Activated CD4-positive, alpha-beta T cell treated with anti-CD3 and anti-CD28 coated beads for 4 hours (primary cell): ENCODE measurements around the gene RAPGEF6.
"Not testable (repeated sequence)": the region's sequence is repeated elsewhere in the genome, so short reads cannot be mapped to it uniquely, and the experiment has no call there.

ENCODE experiments used
- DNase-seq, 2 donors: peaks; one replicate each; pipeline ENCODE4 v3.0.0-alpha.2; 2020

The RAPGEF6 gene, protein sequence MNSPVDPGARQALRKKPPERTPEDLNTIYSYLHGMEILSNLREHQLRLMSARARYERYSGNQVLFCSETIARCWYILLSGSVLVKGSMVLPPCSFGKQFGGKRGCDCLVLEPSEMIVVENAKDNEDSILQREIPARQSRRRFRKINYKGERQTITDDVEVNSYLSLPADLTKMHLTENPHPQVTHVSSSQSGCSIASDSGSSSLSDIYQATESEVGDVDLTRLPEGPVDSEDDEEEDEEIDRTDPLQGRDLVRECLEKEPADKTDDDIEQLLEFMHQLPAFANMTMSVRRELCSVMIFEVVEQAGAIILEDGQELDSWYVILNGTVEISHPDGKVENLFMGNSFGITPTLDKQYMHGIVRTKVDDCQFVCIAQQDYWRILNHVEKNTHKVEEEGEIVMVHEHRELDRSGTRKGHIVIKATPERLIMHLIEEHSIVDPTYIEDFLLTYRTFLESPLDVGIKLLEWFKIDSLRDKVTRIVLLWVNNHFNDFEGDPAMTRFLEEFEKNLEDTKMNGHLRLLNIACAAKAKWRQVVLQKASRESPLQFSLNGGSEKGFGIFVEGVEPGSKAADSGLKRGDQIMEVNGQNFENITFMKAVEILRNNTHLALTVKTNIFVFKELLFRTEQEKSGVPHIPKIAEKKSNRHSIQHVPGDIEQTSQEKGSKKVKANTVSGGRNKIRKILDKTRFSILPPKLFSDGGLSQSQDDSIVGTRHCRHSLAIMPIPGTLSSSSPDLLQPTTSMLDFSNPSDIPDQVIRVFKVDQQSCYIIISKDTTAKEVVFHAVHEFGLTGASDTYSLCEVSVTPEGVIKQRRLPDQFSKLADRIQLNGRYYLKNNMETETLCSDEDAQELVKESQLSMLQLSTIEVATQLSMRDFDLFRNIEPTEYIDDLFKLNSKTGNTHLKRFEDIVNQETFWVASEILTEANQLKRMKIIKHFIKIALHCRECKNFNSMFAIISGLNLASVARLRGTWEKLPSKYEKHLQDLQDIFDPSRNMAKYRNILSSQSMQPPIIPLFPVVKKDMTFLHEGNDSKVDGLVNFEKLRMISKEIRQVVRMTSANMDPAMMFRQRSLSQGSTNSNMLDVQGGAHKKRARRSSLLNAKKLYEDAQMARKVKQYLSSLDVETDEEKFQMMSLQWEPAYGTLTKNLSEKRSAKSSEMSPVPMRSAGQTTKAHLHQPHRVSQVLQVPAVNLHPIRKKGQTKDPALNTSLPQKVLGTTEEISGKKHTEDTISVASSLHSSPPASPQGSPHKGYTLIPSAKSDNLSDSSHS (N-terminal part only)

DNA sequence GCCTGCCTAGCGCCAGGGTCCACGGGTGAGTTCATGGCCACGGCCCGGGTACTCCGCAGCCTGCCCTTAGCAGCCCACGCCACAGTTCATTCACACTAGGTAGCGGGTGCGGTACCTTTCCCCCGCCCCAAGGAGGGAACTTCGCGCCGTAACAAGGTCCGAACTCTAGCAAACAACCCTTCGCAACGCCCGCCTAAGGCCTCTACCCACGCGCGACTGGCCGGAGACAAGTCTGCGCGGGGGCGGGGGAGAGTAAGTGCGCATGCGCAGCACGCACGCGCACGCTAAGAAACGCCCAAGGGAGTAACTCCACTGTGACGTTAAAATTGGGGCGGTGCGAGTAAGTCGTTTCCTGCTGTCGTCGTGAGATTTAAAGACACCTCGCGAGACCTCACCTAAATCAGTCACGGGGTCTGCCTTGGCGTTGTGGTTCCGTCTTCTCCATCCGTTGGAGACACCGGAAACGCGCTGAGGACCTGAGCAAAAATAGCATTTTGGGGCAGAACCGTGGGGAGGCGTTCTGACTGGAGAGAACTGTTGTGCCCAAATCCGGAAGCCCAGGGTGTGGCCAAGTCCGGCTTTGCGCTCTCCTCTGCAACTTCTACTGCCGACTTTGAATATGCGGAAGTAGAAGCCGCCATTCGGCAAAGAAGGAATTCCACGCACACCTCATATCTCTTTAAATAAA, at the start of gene RAPGEF6:
TSS of gene RAPGEF6 (minus strand) at position 234 of the 688 bp plus-strand sequence. CDS start at position 35, 199 bp downstream.
- peak; percentile 95 to 96 for DNase-seq

DNA sequence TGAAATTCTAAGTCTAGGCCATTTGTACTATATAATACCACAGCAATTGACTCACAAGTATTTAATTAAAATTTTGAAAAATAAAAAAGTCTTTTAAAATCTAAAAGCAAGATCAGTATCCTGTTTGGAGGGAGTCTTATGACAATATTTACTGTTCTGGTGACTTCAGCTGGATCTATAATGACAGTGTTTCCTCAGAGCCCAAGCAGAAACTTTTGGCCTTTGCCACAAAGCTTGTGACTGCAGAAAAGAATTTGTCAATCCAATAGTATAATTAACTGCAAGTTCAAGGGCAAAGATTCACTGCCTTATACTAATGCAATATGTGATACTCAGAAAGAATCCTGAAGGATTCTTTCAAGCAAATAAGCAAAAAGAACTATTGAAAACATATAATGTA, 49.6 kb upstream of the RAPGEF6 start:
- no peak for DNase-seq

DNA sequence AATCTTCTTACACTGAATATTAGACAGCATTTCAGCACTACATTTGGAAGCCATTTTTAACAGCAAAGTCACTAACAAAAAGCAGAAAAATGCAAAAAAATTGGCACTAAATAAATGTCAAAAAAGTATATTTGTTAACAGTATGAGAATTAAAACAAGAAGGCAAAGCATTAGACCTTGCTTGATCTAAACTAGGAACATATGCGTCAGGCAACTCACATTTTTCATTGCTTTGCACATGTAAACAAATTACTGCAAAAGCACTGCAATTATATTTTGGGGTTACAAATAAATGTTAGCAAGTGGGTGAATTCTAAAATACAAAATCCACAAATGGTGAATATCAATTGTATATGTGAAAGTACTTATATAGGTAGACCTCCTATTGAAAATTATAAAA, 49.0 kb upstream of the RAPGEF6 start:
- no peak for DNase-seq

DNA sequence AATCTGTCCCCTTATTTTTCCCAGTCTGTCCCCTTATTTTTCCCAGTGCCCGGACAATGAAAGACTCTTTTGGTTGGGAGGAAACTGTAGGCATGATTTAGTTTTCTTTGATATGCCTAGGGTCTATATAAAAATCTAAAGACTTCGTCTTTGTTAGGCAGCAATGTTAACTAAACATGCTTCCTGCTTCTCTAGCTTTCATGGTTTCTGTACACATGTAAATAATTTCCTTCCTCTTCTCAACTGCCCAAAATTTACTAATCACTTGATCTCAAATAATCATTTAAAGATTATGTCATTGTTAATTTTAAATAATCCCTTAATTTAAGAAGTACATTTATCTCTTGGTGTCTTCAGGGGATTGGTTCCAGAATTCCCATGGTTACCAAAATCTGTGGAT, 47.8 kb upstream of the RAPGEF6 start:
- DNase-seq = no peak

DNA sequence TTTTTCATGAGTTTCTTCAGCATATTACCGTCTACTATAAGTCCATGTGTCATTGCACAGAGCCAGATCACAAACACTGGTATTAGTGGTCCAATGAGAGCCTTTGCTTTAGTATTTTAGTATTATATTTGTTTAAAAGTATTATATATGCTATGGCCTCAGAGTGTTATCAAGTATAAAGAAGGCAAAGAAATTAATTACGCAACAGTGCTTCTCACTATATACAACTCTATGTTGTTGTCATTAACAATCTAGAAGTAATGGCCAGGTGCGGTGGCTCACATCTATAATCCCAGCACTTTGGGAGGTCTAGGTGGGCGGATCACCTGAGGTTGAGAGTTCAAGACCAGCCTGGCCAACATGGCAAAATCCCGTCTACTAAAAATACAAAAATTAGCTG, 47.1 kb upstream of the RAPGEF6 start:
- DNase-seq = no peak

DNA sequence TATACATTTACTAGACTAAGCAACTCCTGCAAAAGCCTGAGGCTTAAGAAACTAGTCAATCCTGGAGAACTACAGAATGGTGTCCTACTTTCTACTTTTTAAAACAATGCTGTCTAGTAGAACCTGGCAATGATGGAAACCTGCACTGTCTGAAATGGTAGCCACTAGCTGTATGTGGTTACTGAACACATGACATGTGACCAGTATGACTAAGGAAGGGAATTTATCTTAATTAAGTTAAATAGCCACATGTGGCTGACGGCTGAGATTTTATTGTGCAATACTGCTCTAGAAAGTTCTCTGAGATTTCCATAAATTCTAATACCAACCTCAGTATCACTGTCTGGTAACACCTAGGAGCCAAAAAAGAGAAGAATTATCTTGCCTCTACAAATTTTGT, 44.9 kb upstream of the RAPGEF6 start:
- DNase-seq = no peak

DNA sequence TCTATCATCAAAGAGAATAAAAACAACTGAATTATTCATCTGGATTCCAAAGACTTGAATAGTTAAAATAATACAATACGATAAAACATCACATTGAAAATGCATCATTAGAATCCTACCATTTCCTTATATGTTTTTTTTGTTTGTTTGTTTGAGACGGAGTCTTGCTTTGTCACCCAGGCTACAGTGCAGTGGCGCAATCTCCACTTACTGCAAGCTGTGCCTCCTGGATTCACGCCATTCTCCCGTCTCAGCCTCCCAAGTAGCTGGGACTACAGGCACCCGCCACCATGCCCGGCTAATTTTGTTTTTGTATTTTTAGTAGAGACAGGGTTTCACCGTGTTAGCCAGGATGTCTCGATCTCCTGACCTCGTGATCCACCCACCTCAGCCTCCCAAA, 43.2 kb upstream of the RAPGEF6 start:
- DNase-seq = not testable (repeated sequence)

DNA sequence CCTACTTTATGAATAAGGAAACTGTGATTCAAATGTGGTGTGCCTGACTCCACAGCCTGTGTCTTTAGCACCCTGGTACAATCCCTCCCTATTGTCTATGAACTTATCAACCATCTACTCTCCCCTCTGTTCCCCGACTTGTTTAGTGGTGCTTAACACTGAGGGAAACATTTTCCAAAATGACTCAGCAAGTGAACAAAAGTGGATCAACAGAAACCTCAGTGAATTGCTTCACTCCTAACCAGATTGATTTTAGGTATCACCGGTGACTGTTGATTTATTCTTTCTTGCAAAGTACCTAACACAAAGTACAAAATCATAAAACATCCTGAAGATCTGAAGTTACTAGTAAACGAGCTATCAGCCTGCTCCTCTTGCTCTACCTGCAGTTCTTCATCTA, 42.1 kb upstream of the RAPGEF6 start:
- DNase-seq = no peak

DNA sequence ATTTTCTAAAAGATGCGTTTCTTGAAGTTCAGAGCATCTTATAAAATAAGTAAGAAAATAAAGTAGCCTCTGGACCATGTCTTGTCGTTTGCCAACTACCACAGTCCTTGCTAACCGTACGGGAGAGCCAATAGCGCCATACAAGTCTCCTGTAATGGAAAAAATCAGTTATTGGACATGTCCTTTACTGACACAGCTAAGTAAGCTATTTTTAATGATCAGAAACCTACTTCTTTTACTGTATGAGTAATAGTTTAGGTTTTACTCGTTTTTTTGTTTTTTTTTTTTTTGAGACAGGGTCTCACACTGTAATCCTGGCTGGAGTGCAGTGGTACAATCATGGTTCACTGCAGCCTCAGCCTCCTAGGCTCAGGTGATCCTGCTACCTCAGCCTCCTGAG, 37.7 kb upstream of the RAPGEF6 start:
- no peak for DNase-seq

DNA sequence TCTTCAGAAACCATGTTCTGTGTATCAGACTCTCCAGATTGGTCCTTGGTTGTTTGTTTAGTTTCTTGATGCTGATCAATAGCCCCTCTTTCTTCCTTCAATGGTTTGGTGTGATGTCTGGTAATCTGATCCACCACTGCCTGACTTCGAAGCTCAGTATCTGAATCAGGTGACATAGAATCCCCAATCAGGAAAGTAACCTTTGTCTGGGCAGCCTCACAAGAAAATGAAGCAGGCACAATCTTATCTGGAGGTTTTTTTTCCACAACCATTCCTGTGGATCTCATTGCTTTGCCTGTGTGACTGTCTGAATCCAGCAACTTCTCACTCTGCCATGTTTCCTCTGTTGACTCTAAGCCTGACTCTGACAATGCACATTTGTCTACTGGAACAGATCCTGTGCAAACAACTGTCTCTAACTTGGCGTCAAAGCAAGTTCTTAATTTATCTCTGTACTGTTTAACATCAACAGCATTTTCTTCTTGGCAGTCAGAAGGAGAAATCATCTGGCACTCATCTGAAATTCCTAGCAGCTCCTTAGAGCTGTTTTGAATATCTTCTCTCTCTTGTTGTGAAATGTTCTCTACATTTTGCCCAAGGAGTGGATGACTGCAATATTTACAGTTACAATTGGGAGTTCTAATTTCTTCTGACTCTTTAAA, 37.1 kb upstream of the RAPGEF6 start:
- DNase-seq = no peak

DNA sequence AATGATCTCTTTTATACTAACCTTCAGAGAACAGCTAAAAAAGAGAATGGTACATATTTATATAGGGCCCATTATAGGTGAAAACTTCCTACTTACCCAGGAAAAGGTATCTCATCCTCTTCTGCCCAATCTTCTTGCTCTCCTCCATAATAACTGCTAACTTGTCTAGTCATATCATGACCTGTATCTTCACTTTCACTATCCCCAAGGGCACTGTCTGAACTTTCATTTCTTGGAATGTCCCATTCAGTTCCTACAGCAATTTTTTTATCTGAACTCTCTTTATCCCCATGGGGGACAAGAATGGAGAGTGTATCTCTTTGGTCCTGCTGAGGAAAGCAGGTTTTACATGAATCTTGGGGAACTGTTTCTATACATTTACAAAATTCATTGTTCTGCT, 36.4 kb upstream of the RAPGEF6 start:
- no peak for DNase-seq

DNA sequence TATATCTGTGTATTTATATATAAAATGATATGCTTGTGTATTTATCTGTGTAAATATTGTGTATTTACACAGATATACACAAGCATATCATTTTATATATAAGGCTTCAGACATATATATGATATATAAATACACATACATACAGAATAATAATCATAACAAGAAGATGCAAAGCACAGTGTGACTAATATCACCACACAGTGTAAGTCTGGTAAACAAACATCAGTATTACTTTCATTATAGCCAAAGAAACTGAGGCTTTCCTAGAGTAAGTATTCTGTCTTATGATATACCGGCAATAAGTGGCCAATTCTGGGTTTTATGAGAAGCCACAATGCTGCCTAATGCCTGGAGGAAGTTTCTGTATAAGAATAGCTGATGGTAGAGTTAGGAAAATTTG, 29.9 kb upstream of the RAPGEF6 start:
- no peak for DNase-seq

DNA sequence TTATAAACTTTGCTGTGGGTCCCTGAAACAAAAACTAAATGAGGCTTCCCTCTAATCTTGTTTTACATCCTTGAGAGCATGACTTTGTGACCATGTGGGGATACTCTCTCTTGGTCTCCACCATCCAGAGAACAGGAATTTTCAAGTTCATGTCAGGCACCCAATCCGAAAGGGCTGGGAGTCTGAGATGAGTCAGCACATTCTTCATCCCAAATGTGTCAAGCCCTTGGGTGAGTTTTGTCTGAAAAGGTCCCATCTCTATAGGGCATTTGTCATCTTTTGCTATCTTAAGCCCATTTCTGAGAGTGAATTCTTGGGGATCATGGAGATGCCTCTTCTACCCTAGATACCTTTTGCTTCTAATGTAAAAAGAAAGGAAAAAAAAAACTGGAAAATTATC, 26.9 kb upstream of the RAPGEF6 start:
- DNase-seq = no peak

DNA sequence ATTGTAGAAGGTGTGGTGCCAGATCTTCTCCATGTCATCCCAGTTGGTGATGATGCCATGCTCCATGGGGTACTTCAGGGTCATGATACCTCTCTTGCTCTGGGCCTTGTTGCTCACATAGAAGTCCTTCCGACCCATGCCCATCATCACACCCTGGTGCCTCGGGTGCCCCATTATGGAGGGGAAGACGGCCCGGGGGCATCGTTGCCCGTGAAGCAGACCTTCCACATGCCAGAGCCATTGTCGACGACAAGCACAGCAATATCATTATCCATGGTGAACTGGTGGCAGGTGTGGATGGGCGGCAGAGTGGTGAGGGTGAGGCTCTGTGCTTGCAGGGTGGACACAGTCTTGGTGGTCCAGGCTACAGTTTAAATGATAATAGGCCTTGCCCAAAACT, 24.8 kb upstream of the RAPGEF6 start:
- no peak for DNase-seq

DNA sequence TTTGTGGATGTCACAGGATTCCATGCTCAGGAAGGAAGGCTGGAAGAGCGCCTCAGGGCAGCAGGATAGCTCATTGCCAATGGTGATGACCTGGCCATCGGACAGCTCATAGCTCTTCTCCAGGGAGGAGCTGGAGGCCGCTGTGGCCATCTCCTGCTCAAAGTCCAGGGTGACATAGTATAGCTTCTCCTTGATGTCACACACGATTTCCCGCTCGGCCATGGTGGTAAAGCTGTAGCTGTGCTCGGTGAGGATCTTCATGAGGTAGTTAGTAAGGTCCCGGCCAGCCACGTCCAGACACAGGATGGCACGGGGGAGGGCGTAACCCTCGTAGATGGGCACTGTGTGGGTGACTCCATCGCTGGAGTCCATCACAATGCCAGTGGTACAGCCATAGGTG, 24.3 kb upstream of the RAPGEF6 start:
- DNase-seq = no peak

DNA sequence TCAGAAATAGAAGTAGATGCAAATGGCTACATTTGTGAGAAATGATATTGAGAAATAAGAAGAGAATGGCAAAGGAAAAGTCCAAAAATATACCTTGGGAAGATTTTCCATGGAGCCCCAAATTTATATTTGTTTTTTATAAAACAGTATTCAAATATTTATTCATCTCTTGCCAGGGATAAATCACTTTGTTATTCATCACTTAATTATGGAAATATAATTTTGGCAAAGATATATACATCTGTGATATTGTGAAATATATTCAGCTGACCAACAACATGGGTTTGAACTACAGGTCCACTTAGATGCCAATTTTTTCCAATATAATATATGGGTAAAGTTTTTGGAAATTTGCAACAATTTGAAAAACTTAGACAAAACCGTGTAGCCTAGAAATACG, 19.7 kb upstream of the RAPGEF6 start:
- DNase-seq = no peak

DNA sequence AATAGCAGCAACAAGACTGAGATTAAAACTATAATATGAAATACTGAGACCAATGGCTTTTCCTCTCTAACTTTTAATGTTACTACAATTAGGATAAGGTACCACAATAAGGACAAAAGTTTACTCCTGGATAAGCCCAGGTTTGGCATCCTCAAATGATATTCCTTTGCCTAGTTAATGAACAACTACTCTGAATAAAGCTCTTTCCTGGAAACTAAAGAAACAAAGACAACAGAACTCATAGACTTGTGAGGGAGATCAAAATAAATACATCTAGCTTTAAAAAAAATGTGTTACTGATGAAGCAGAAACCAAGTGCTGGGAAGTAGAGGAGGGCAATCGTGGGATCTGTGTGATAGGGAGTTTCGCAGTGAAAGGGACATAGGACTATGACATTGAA, 19.3 kb upstream of the RAPGEF6 start:
- no peak for DNase-seq

DNA sequence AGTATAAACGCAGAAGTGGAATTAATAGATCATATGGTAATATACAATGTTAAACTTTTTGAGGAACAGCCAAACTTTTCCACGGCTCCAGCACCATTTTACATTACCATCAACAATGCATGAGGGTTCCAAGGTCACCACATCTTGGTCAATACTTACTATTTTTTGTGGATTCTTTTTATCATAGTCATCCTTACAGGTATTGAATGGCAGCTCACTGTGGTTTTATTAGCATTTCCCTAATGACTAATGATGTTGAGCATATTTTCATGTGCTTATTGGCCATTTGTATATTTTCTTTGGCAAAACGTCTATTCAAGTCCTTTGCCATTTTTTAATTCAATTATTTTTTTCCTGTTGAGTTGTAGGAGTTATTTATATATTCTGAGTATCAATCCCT, 14.1 kb upstream of the RAPGEF6 start:
- no peak for DNase-seq

DNA sequence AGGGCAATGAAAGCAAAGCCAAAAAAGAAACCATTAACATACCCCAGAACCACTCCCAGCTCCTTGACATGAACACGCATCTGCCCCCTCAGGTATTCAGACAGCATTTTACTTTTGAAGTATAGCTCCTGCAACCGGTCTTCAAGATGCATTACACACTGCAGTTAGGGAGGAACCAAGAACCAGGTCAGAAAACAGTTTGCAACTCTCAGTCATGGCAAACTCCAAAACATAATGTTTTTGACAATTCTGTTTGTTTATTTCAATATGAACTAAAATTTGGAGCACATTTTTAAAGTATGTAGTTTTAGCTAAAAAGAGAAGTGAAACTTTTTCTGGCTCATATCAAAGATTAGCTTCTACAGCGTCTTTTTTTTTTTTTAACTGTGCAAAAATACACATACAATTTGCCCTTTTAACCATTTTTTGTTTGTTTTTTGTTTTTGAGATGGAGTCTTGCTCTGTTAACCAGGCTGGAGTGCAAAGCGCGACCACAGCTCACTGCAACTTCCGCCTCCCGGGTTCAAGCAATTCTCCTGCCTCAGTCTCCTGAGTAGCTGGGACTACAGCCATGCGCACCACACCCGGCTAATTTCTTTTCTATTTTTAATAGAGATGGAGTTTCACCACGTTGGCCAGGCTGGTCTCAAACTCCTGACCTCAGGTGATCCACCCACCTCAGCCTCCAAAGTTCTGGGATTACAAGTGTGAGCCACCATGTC, 12.2 kb upstream of the RAPGEF6 start:
- no peak for DNase-seq

DNA sequence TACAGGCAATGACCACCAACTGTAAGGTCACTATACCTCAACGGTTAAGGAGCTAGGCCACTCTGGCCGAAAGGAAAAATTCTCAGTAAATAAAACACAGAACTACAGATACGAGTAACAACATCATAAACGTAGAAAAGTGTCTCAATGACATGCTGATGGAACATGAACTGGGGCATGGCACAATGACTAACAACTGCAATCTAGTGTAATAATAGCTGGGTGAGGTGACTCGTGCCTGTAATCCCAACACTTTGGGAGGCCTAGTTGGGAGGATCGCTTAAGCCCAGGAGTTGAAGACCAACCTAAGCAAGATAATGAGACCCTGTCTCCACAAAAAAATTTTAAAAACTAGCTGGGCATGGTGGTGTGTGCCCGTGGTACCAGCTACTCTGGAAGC, 9.8 kb upstream of the RAPGEF6 start:
- no peak for DNase-seq

DNA sequence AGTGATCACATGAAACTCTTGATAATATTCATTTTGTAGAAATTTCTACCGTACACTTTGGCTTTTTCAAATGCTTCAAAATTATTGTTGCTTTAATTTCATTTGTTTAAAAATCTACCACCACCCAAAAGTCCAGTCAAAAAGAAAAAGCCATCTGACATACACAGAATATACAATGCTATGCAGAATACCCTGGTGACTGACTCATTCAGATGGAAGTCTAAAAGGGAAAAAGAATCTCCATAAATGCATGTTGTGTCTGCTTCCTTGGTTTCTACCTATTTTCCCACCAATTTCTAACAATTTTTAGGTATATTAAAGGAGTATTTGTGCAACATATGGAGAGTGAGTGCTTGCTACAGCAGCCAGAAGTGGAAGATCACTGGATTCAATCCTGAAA, 9.3 kb upstream of the RAPGEF6 start:
- DNase-seq = no peak

DNA sequence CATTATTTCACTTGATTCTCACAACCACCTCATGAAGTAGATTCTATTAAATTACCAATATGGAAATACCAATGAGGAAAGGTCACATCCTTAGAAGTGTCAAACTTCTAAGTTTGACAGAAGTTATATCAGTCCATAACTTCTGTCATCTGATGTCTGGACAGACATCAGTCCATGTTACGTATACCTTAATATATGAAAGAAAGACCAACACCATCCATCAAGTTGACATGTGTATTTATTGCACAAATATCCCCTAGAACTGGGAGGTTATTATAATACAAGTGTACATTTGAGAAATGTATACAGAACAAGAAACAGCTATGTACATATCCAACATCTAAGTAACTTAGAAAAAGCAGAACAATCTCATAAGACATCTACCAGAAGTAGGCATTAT, 6.5 kb upstream of the RAPGEF6 start:
- DNase-seq = no peak
